NCI-H69 (cell line): Measurements from ENCODE around the gene MFAP3.

Experiments used
- DNase-seq: peaks from one replicate; lab custom pipeline; 2025; lab: John Stamatoyannopoulos, UW

Gene MFAP3

GRCh38 chr5:154092356-154093141 lies 53.8 kb downstream of the MFAP3 start:
- no peak for DNase-seq

GRCh38 chr5:154093142-154093532 lies 54.4 kb downstream of the MFAP3 start:
- DNase-seq, result no peak

GRCh38 chr5:154095904-154096303 lies 57.1 kb downstream of the MFAP3 start:
- peak; percentile 75 for DNase-seq

- no peak for DNase-seq
Observed at GRCh38 chr5:154097031-154097430, 58.3 kb downstream of the MFAP3 start.

- no peak for DNase-seq
Observed at GRCh38 chr5:154098465-154098864, 59.7 kb downstream of the MFAP3 start.

GRCh38 chr5:154101184-154101583 lies 62.4 kb downstream of the MFAP3 start:
- no peak for DNase-seq

- peak; percentile 38 for DNase-seq
Observed at GRCh38 chr5:154103233-154103632, 64.5 kb downstream of the MFAP3 start.
